Measurements from ENCODE around the gene KCNC1. TPM values are rescaled to one million over a fixed set of nuclear protein-coding genes. Genes with fewer than 3 reads are reported as not detected.

The KCNC1 gene
- polyA plus RNA-seq, 1 of the 3 experiments (the other 2 are of a cell fraction): 0.18 TPM

GRCh38 chr11:17777086-17777737 lies 42.6 kb downstream of the KCNC1 start:
- no peak for DNase-seq
- ChIA-PET CTCF (no interaction called here), POLR2A (no interaction called here)
- 83% methylated on average over 13 of the region's 16 CpGs for WGBS (ENCODE audit: low lambda C conversion rate)
- TF ChIP-seq JUND (IDR thresholded peaks at IDR 0.05) (no peak), USF2 (IDR thresholded peaks at IDR 0.05; ENCODE audit: borderline replicate concordance, low read depth, low read length) (no peak), CHD2 (IDR thresholded peaks at IDR 0.05; ENCODE audit: low read length, partially characterized antibody) (no peak), SMC3 (IDR thresholded peaks at IDR 0.05; ENCODE audit: low read depth, low read length) (no peak), ZBTB33 (IDR thresholded peaks at IDR 0.05; ENCODE audit: borderline replicate concordance, low read depth) (no peak), TCF12 (IDR thresholded peaks at IDR 0.05) (no peak)
- Histone ChIP-seq H3K79me2 (ENCODE audit: insufficient read depth) (no peaks in the 10 kb centered on the region), H3K4me3 (ENCODE audit: low read depth in 2 of 2, low read length in 1 of 2) (no peak overlapping the region), H3K36me3 (replicated peaks in 1 of 2; ENCODE audit: control insufficient read depth in 1 of 2, insufficient read depth in 2 of 2, low read length in 1 of 2) (no peaks in the 10 kb centered on the region), H3K9me3 (no peaks in the 10 kb centered on the region), H3F3A (replicated peaks; ENCODE audit: insufficient read depth) (no peaks in the 10 kb centered on the region), H3K9ac (no peak overlapping the region), H3K4me2 (no peak overlapping the region), H3K27ac (ENCODE audit: low read depth in 2 of 2, low read length in 1 of 2) (no peak overlapping the region), H3K4me1 (ENCODE audit: control insufficient read depth in 1 of 2, insufficient read depth in 2 of 2, low read depth in 1 of 2, low read length in 1 of 2) (no peaks in the 10 kb centered on the region), H3K27me3 (ENCODE audit: insufficient read depth) (no peaks in the 10 kb centered on the region), H2AFZ (ENCODE audit: low read depth) (no peak overlapping the region), H4K20me1 (ENCODE audit: insufficient read depth) (no peaks in the 10 kb centered on the region), H3K9me2 (no peaks in the 10 kb centered on the region)

DNA sequence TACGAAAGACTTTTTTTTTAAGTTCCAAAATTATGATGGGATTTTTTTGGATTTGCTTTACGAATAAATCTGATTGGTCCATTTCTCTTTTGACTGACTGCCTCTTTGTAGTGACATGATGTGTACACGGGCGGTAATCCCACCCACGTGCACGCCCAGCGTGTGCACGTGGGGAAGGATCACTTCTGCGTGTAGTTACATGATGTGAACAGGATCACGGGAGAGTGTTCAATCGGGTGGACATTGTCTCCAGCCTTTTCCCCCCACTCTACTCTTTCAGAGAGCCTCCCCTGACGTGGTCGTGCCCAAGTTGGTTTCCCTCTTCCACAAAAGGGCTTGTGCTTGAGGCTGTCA lies 43.1 kb downstream of the KCNC1 start:
- ChIA-PET CTCF (no interaction called here), POLR2A (no interaction called here)
- no peaks in the 10 kb centered on the region for H3K36me3 ChIP-seq (replicated peaks in 1 of 2; ENCODE audit: control insufficient read depth in 1 of 2, insufficient read depth in 2 of 2, low read length in 1 of 2)
- H3F3A ChIP-seq (replicated peaks; ENCODE audit: insufficient read depth): no peaks in the 10 kb centered on the region
- H2AFZ ChIP-seq (ENCODE audit: low read depth): no peak overlapping the region
- no peak overlapping the region for H3K27ac ChIP-seq (ENCODE audit: low read depth in 2 of 2, low read length in 1 of 2)
- no peak overlapping the region for H3K4me2 ChIP-seq
- H3K9me3 ChIP-seq: no peaks in the 10 kb centered on the region
- no peaks in the 10 kb centered on the region for H3K9me2 ChIP-seq
- H3K4me3 ChIP-seq (ENCODE audit: low read depth in 2 of 2, low read length in 1 of 2): no peak overlapping the region
- 72% methylated on average over 13 of the region's 13 CpGs for WGBS (ENCODE audit: low lambda C conversion rate)
- no peaks in the 10 kb centered on the region for H3K79me2 ChIP-seq (ENCODE audit: insufficient read depth)
- H3K27me3 ChIP-seq (ENCODE audit: insufficient read depth): no peaks in the 10 kb centered on the region
- no peak for DNase-seq
- TF ChIP-seq, protein P1, sequence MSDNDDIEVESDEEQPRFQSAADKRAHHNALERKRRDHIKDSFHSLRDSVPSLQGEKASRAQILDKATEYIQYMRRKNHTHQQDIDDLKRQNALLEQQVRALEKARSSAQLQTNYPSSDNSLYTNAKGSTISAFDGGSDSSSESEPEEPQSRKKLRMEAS (IDR thresholded peaks at IDR 0.05; ENCODE audit: low read depth): no peak
- TF ChIP-seq RXRA (IDR thresholded peaks at IDR 0.05; ENCODE audit: borderline replicate concordance, low read depth) (no peak), FOXJ3 (CRISPR knock-in tag; IDR thresholded peaks at IDR 0.05) (no peak), FOXM1 (IDR thresholded peaks at IDR 0.05; ENCODE audit: low read depth) (no peak), POLR2AphosphoS5 (IDR thresholded peaks at IDR 0.05; ENCODE audit: low read depth, low read length) (no peak), SMC3 (IDR thresholded peaks at IDR 0.05; ENCODE audit: low read depth, low read length) (no peak), RCOR1 (IDR thresholded peaks at IDR 0.05; ENCODE audit: low read length) (no peak), EZH2phosphoT487 (IDR thresholded peaks at IDR 0.05; ENCODE audit: borderline replicate concordance, low read depth) (no peak), USF2 (IDR thresholded peaks at IDR 0.05; ENCODE audit: borderline replicate concordance, low read depth, low read length) (no peak), USF1 (IDR thresholded peaks at IDR 0.05; ENCODE audit: borderline replicate concordance, low read depth) (no peak), NFIC (IDR thresholded peaks at IDR 0.05; ENCODE audit: borderline replicate concordance) (no peak)
- TF ChIP-seq, protein P2, sequence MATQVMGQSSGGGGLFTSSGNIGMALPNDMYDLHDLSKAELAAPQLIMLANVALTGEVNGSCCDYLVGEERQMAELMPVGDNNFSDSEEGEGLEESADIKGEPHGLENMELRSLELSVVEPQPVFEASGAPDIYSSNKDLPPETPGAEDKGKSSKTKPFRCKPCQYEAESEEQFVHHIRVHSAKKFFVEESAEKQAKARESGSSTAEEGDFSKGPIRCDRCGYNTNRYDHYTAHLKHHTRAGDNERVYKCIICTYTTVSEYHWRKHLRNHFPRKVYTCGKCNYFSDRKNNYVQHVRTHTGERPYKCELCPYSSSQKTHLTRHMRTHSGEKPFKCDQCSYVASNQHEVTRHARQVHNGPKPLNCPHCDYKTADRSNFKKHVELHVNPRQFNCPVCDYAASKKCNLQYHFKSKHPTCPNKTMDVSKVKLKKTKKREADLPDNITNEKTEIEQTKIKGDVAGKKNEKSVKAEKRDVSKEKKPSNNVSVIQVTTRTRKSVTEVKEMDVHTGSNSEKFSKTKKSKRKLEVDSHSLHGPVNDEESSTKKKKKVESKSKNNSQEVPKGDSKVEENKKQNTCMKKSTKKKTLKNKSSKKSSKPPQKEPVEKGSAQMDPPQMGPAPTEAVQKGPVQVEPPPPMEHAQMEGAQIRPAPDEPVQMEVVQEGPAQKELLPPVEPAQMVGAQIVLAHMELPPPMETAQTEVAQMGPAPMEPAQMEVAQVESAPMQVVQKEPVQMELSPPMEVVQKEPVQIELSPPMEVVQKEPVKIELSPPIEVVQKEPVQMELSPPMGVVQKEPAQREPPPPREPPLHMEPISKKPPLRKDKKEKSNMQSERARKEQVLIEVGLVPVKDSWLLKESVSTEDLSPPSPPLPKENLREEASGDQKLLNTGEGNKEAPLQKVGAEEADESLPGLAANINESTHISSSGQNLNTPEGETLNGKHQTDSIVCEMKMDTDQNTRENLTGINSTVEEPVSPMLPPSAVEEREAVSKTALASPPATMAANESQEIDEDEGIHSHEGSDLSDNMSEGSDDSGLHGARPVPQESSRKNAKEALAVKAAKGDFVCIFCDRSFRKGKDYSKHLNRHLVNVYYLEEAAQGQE (IDR thresholded peaks at IDR 0.05; ENCODE audit: low read depth, low read length): no peak
- TF ChIP-seq, protein P3, sequence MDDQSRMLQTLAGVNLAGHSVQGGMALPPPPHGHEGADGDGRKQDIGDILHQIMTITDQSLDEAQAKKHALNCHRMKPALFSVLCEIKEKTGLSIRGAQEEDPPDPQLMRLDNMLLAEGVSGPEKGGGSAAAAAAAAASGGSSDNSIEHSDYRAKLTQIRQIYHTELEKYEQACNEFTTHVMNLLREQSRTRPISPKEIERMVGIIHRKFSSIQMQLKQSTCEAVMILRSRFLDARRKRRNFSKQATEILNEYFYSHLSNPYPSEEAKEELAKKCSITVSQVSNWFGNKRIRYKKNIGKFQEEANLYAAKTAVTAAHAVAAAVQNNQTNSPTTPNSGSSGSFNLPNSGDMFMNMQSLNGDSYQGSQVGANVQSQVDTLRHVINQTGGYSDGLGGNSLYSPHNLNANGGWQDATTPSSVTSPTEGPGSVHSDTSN (IDR thresholded peaks at IDR 0.05): no peak
- no peaks in the 10 kb centered on the region for H3K4me1 ChIP-seq (ENCODE audit: control insufficient read depth in 1 of 2, insufficient read depth in 2 of 2, low read depth in 1 of 2, low read length in 1 of 2)
- H4K20me1 ChIP-seq (ENCODE audit: insufficient read depth): no peaks in the 10 kb centered on the region
- no peak overlapping the region for H3K9ac ChIP-seq

Data from SK-N-SH (cell line).